IgD-negative memory B cell (primary cell): ENCODE results near the gene SERINC3. TPM values are rescaled to one million over a fixed set of nuclear protein-coding genes. Genes with fewer than 3 reads are reported as not detected.
"Not testable (repeated sequence)": the region's sequence is repeated elsewhere in the genome, so short reads cannot be mapped to it uniquely, and the experiment has no call there.

Experiments used
- H3K27ac Mint-ChIP-seq, 3 donors: one replicate each; pipeline ENCODE4 v1.8.0; 2020 to 2022; ENCODE audit warnings: mild to moderate bottlenecking in 3 of 3, mixed read lengths in 3 of 3, moderate library complexity in 1 of 3
- H3K27me3 Mint-ChIP-seq: one replicate; pipeline ENCODE4 v1.8.0; 2021; ENCODE audit warnings: mixed read lengths
- H3K36me3 Mint-ChIP-seq: one replicate; pipeline ENCODE4 v1.8.0; 2020; ENCODE audit warnings: mild to moderate bottlenecking, mixed read lengths
- H3K4me1 Mint-ChIP-seq, 3 donors: one replicate each; pipeline ENCODE4 v1.8.0; 2020 to 2022; ENCODE audit warnings: mixed read lengths in 3 of 3, mild to moderate bottlenecking in 1 of 3
- H3K4me3 Mint-ChIP-seq, 4 donors: one replicate each; pipeline ENCODE4 v1.8.0; 2020 to 2022; ENCODE audit warnings: mild to moderate bottlenecking in 4 of 4, mixed read lengths in 4 of 4, moderate library complexity in 3 of 4
- H3K9me3 Mint-ChIP-seq, 3 donors: one replicate each; pipeline ENCODE4 v1.8.0; 2020 to 2021; ENCODE audit warnings: mixed read lengths in 3 of 3, mild to moderate bottlenecking in 1 of 3
- polyA plus RNA-seq: library from polyadenylated mRNA; unstranded; fragments of 300-500 nt; fragmentation: Illumina TruSeq; gene quantifications from one replicate; pipeline ENCODE4 v1.2.3, GENCODE V29; 2021

SERINC3 gene
- polyA plus RNA-seq, 1 donor from 2014 or later = 91.5 TPM

GRCh38 chr20:44472283-44472682, 49.6 kb downstream of the SERINC3 start:
- H3K27me3 Mint-ChIP-seq, H3K36me3 Mint-ChIP-seq, H3K9me3 Mint-ChIP-seq, H3K27ac Mint-ChIP-seq: not testable (repeated sequence)
- Mint-ChIP-seq H3K4me1 (peaks cover 4 to 21% (median 20%) of the 10 kb centered on the region in 3 donors), H3K4me3 (peak overlapping the region in 1 of 4 donors; percentile 50)

- Mint-ChIP-seq H3K4me1 (peaks cover 4 to 13% (median 12%) of the 10 kb centered on the region in 3 donors), H3K9me3 (peaks cover 0 to 1% (median 0%) of the 10 kb centered on the region in 3 donors), H3K4me3 (peak overlapping the region in 1 of 4 donors; percentile 50), H3K27ac (no peak overlapping the region), H3K36me3 (no peaks in the 10 kb centered on the region), H3K27me3 (peaks cover 6% of the 10 kb centered on the region)
Measured at GRCh38 chr20:44471481-44471882, 50.4 kb downstream of the SERINC3 start.

- Mint-ChIP-seq H3K4me1 (peaks cover 2 to 4% (median 4%) of the 10 kb centered on the region in 3 donors), H3K9me3 (peaks cover 0 to 1% (median 0%) of the 10 kb centered on the region in 3 donors), H3K4me3 (no peak overlapping the region), H3K27ac (no peak overlapping the region), H3K36me3 (no peaks in the 10 kb centered on the region), H3K27me3 (peaks cover 9% of the 10 kb centered on the region)
Measured at GRCh38 chr20:44470327-44470726, 51.5 kb downstream of the SERINC3 start.

GRCh38 chr20:44468044-44468782, 53.7 kb downstream of the SERINC3 start:
- Mint-ChIP-seq H3K27me3 (peaks cover 9% of the 10 kb centered on the region), H3K4me1 (no peaks in the 10 kb centered on the region), H3K27ac (no peak overlapping the region), H3K36me3 (no peaks in the 10 kb centered on the region), H3K9me3 (peaks cover 0 to 1% (median 0%) of the 10 kb centered on the region in 3 donors), H3K4me3 (no peak overlapping the region)

GRCh38 chr20:44467289-44467883, 54.5 kb downstream of the SERINC3 start:
- H3K9me3 Mint-ChIP-seq = peaks cover 0 to 1% (median 0%) of the 10 kb centered on the region in 3 donors

GRCh38 chr20:44465001-44465560, 56.8 kb downstream of the SERINC3 start:
- no peaks in the 10 kb centered on the region for H3K4me1 Mint-ChIP-seq
- H3K36me3 Mint-ChIP-seq = no peaks in the 10 kb centered on the region
- peaks cover 0 to 1% (median 1%) of the 10 kb centered on the region in 3 donors for H3K9me3 Mint-ChIP-seq
- H3K27me3 Mint-ChIP-seq = peaks cover 5% of the 10 kb centered on the region
- no peak overlapping the region for H3K4me3 Mint-ChIP-seq
- no peak overlapping the region for H3K27ac Mint-ChIP-seq

More at GRCh38 chr20:44467289-44467883, 54.5 kb downstream of the SERINC3 start:
- Mint-ChIP-seq H3K27me3 (peaks cover 9% of the 10 kb centered on the region), H3K36me3 (no peaks in the 10 kb centered on the region), H3K27ac (no peak overlapping the region), H3K4me1 (no peaks in the 10 kb centered on the region), H3K4me3 (no peak overlapping the region)

- Mint-ChIP-seq H3K36me3 (no peaks in the 10 kb centered on the region), H3K27ac (no peak overlapping the region), H3K4me1 (no peaks in the 10 kb centered on the region), H3K27me3 (peaks cover 5% of the 10 kb centered on the region), H3K4me3 (no peak overlapping the region), H3K9me3 (peaks cover 0 to 1% (median 1%) of the 10 kb centered on the region in 3 donors)
Measured at GRCh38 chr20:44464514-44464913, 57.4 kb downstream of the SERINC3 start.

- peaks cover 5% of the 10 kb centered on the region for H3K27me3 Mint-ChIP-seq
- H3K4me3 Mint-ChIP-seq = no peak overlapping the region
- H3K36me3 Mint-ChIP-seq = no peaks in the 10 kb centered on the region
- H3K4me1 Mint-ChIP-seq = no peaks in the 10 kb centered on the region
- peaks cover 0 to 1% (median 0%) of the 10 kb centered on the region in 3 donors for H3K9me3 Mint-ChIP-seq
- H3K27ac Mint-ChIP-seq = no peak overlapping the region
Measured at GRCh38 chr20:44463466-44463865, 58.4 kb downstream of the SERINC3 start.

GRCh38 chr20:44461803-44462174, 60.1 kb downstream of the SERINC3 start:
- H3K36me3 Mint-ChIP-seq = no peaks in the 10 kb centered on the region

GRCh38 chr20:44461142-44461802, 60.6 kb downstream of the SERINC3 start:
- H3K36me3 Mint-ChIP-seq = no peaks in the 10 kb centered on the region
- H3K27ac Mint-ChIP-seq = no peak overlapping the region
- H3K4me3 Mint-ChIP-seq = no peak overlapping the region
- H3K27me3 Mint-ChIP-seq = peaks cover under 1% of the 10 kb centered on the region
- no peaks in the 10 kb centered on the region for H3K4me1 Mint-ChIP-seq
- H3K9me3 Mint-ChIP-seq = peaks cover 0 to 1% (median 0%) of the 10 kb centered on the region in 3 donors

More at GRCh38 chr20:44461803-44462174, 60.1 kb downstream of the SERINC3 start:
- Mint-ChIP-seq H3K27me3 (peaks cover 5% of the 10 kb centered on the region), H3K4me3 (no peak overlapping the region), H3K27ac (no peak overlapping the region), H3K4me1 (no peaks in the 10 kb centered on the region), H3K9me3 (peaks cover 0 to 1% (median 0%) of the 10 kb centered on the region in 3 donors)

GRCh38 chr20:44460795-44461141, 61.1 kb downstream of the SERINC3 start:
- Mint-ChIP-seq H3K36me3 (no peaks in the 10 kb centered on the region), H3K27me3 (no peaks in the 10 kb centered on the region), H3K27ac (no peak overlapping the region), H3K9me3 (peaks cover 0 to 1% (median 0%) of the 10 kb centered on the region in 3 donors), H3K4me3 (no peak overlapping the region), H3K4me1 (no peaks in the 10 kb centered on the region)

GRCh38 chr20:44459271-44459670, 62.6 kb downstream of the SERINC3 start:
- Mint-ChIP-seq H3K9me3 (peaks cover 0 to 1% (median 0%) of the 10 kb centered on the region in 3 donors), H3K4me1 (no peaks in the 10 kb centered on the region), H3K27ac (no peak overlapping the region), H3K36me3 (no peaks in the 10 kb centered on the region), H3K4me3 (no peak overlapping the region), H3K27me3 (no peaks in the 10 kb centered on the region)

- Mint-ChIP-seq H3K4me3 (no peak overlapping the region), H3K27ac (no peak overlapping the region), H3K27me3 (no peaks in the 10 kb centered on the region)
Measured at GRCh38 chr20:44457016-44457415, 64.9 kb downstream of the SERINC3 start.

GRCh38 chr20:44456611-44457010, 65.3 kb downstream of the SERINC3 start:
- H3K9me3 Mint-ChIP-seq = no peaks in the 10 kb centered on the region
- no peaks in the 10 kb centered on the region for H3K27me3 Mint-ChIP-seq
- H3K27ac Mint-ChIP-seq = no peak overlapping the region
- no peak overlapping the region for H3K4me3 Mint-ChIP-seq
- H3K36me3 Mint-ChIP-seq = no peaks in the 10 kb centered on the region
- no peaks in the 10 kb centered on the region for H3K4me1 Mint-ChIP-seq

More at GRCh38 chr20:44457016-44457415, 64.9 kb downstream of the SERINC3 start:
- H3K36me3 Mint-ChIP-seq = no peaks in the 10 kb centered on the region
- peaks cover 0 to 1% (median 0%) of the 10 kb centered on the region in 3 donors for H3K9me3 Mint-ChIP-seq
- no peaks in the 10 kb centered on the region for H3K4me1 Mint-ChIP-seq

GRCh38 chr20:44455126-44455525, 66.7 kb downstream of the SERINC3 start:
- H3K27me3 Mint-ChIP-seq = no peaks in the 10 kb centered on the region
- H3K9me3 Mint-ChIP-seq = no peaks in the 10 kb centered on the region
- H3K27ac Mint-ChIP-seq = no peak overlapping the region

More at GRCh38 chr20:44455126-44455525, 66.7 kb downstream of the SERINC3 start:
- H3K4me3 Mint-ChIP-seq = no peak overlapping the region
- no peaks in the 10 kb centered on the region for H3K4me1 Mint-ChIP-seq
- H3K36me3 Mint-ChIP-seq = no peaks in the 10 kb centered on the region
